Measurements from ENCODE around the gene CBLC.

CBLC gene

GRCh38 chr19:44839276-44839675 is 61.6 kb downstream of the CBLC start:
- no peak overlapping the region for H3K23ac ChIP-seq (ENCODE audit: low read length in 2 of 2)
- H4K8ac ChIP-seq (ENCODE audit: low read length) = no peak overlapping the region
- no peak overlapping the region for H2BK120ac ChIP-seq (ENCODE audit: low read depth, low read length)
- H3K4me1 ChIP-seq (ENCODE audit: control insufficient read depth, insufficient read depth, low read depth, low read length) = peaks cover under 1% of the 10 kb centered on the region
- no peaks in the 10 kb centered on the region for H3K79me1 ChIP-seq (replicated peaks; ENCODE audit: low read length, poor library complexity, severe bottlenecking)
- no peak overlapping the region for H2AK5ac ChIP-seq (ENCODE audit: low read length, severe bottlenecking)
- H3K14ac ChIP-seq (ENCODE audit: low read length in 2 of 2) = no peak overlapping the region
- no peak for DNase-seq
- no peaks in the 10 kb centered on the region for H3K36me3 ChIP-seq (ENCODE audit: control insufficient read depth in 1 of 2, insufficient read depth in 2 of 2, low read depth in 1 of 2, low read length in 2 of 2)
- no peak overlapping the region for H3K4me2 ChIP-seq (ENCODE audit: low read length, poor library complexity, severe bottlenecking)
- no peak overlapping the region for H2BK12ac ChIP-seq (ENCODE audit: low read length in 2 of 2)
- H2BK15ac ChIP-seq (ENCODE audit: low read depth, poor library complexity, severe bottlenecking) = peak overlapping the region; percentile 57
- H4K91ac ChIP-seq (ENCODE audit: low read length) = no peak overlapping the region
- no peak overlapping the region for H3K4me3 ChIP-seq (ENCODE audit: insufficient read depth in 1 of 2, low read depth in 1 of 2, low read length in 2 of 2)
- H3K18ac ChIP-seq (ENCODE audit: low read depth in 1 of 2, low read length in 2 of 2) = no peak overlapping the region
- H3K27ac ChIP-seq (ENCODE audit: low read length, poor library complexity, severe bottlenecking) = no peak overlapping the region
- no peak overlapping the region for H3K9ac ChIP-seq (ENCODE audit: low read length)
- H2BK5ac ChIP-seq (ENCODE audit: low read depth, low read length, poor library complexity, severe bottlenecking) = no peak overlapping the region
- 91% methylated on average over 2 of the region's 2 CpGs for WGBS
- H3K9me3 ChIP-seq (ENCODE audit: control insufficient read depth, low read length) = no peaks in the 10 kb centered on the region
- peaks cover 8 to 9% of the 10 kb centered on the region in 2 experiments for H3K27me3 ChIP-seq (ENCODE audit: control insufficient read depth in 1 of 2, insufficient read depth in 1 of 2, low read length in 2 of 2)
- no peak overlapping the region for H2AFZ ChIP-seq (ENCODE audit: low read depth, low read length)
- H3K4ac ChIP-seq (ENCODE audit: low read depth in 1 of 2, low read length in 2 of 2) = no peak overlapping the region

GRCh38 chr19:44840811-44841210 is 63.1 kb downstream of the CBLC start:
- Histone ChIP-seq H3K4ac (ENCODE audit: low read depth in 1 of 2, low read length in 2 of 2) (no peak overlapping the region), H3K79me1 (replicated peaks; ENCODE audit: low read length, poor library complexity, severe bottlenecking) (no peaks in the 10 kb centered on the region), H3K4me1 (ENCODE audit: control insufficient read depth, insufficient read depth, low read depth, low read length) (peaks cover 6% of the 10 kb centered on the region), H4K91ac (ENCODE audit: low read length) (no peak overlapping the region), H3K9ac (ENCODE audit: low read length) (no peak overlapping the region), H2BK12ac (ENCODE audit: low read length in 2 of 2) (no peak overlapping the region), H3K4me2 (ENCODE audit: low read length, poor library complexity, severe bottlenecking) (no peak overlapping the region), H3K9me3 (ENCODE audit: control insufficient read depth, low read length) (no peaks in the 10 kb centered on the region), H4K8ac (ENCODE audit: low read length) (no peak overlapping the region), H3K23ac (ENCODE audit: low read length in 2 of 2) (no peak overlapping the region), H2AFZ (ENCODE audit: low read depth, low read length) (no peak overlapping the region), H2BK5ac (ENCODE audit: low read depth, low read length, poor library complexity, severe bottlenecking) (no peak overlapping the region), H3K18ac (ENCODE audit: low read depth in 1 of 2, low read length in 2 of 2) (no peak overlapping the region), H2BK120ac (ENCODE audit: low read depth, low read length) (no peak overlapping the region), H3K27ac (ENCODE audit: low read length, poor library complexity, severe bottlenecking) (no peak overlapping the region), H2BK15ac (ENCODE audit: low read depth, poor library complexity, severe bottlenecking) (no peak overlapping the region), H3K27me3 (ENCODE audit: control insufficient read depth in 1 of 2, insufficient read depth in 1 of 2, low read length in 2 of 2) (peaks cover 1 to 5% of the 10 kb centered on the region in 2 experiments), H3K36me3 (ENCODE audit: control insufficient read depth in 1 of 2, insufficient read depth in 2 of 2, low read depth in 1 of 2, low read length in 2 of 2) (no peaks in the 10 kb centered on the region), H2AK5ac (ENCODE audit: low read length, severe bottlenecking) (no peak overlapping the region), H3K4me3 (ENCODE audit: insufficient read depth in 1 of 2, low read depth in 1 of 2, low read length in 2 of 2) (no peak overlapping the region), H3K14ac (ENCODE audit: low read length in 2 of 2) (no peak overlapping the region)
- DNase-seq = no peak
- WGBS = 91% methylated on average over 7 of the region's 7 CpGs

GRCh38 chr19:44841231-44841630 is 63.5 kb downstream of the CBLC start:
- Histone ChIP-seq H3K27me3 (ENCODE audit: control insufficient read depth in 1 of 2, insufficient read depth in 1 of 2, low read length in 2 of 2) (peaks cover 0 to 2% of the 10 kb centered on the region in 2 experiments), H3K27ac (ENCODE audit: low read length, poor library complexity, severe bottlenecking) (no peak overlapping the region), H2BK5ac (ENCODE audit: low read depth, low read length, poor library complexity, severe bottlenecking) (no peak overlapping the region), H3K79me1 (replicated peaks; ENCODE audit: low read length, poor library complexity, severe bottlenecking) (no peaks in the 10 kb centered on the region), H3K14ac (ENCODE audit: low read length in 2 of 2) (no peak overlapping the region), H2BK15ac (ENCODE audit: low read depth, poor library complexity, severe bottlenecking) (no peak overlapping the region), H2AFZ (ENCODE audit: low read depth, low read length) (no peak overlapping the region), H3K9me3 (ENCODE audit: control insufficient read depth, low read length) (no peaks in the 10 kb centered on the region), H3K4ac (ENCODE audit: low read depth in 1 of 2, low read length in 2 of 2) (no peak overlapping the region), H3K18ac (ENCODE audit: low read depth in 1 of 2, low read length in 2 of 2) (no peak overlapping the region), H3K4me2 (ENCODE audit: low read length, poor library complexity, severe bottlenecking) (no peak overlapping the region), H2AK5ac (ENCODE audit: low read length, severe bottlenecking) (no peak overlapping the region), H3K36me3 (ENCODE audit: control insufficient read depth in 1 of 2, insufficient read depth in 2 of 2, low read depth in 1 of 2, low read length in 2 of 2) (no peaks in the 10 kb centered on the region), H4K8ac (ENCODE audit: low read length) (no peak overlapping the region), H3K4me3 (ENCODE audit: insufficient read depth in 1 of 2, low read depth in 1 of 2, low read length in 2 of 2) (no peak overlapping the region), H4K91ac (ENCODE audit: low read length) (no peak overlapping the region), H3K4me1 (ENCODE audit: control insufficient read depth, insufficient read depth, low read depth, low read length) (peaks cover 6% of the 10 kb centered on the region), H3K9ac (ENCODE audit: low read length) (no peak overlapping the region), H3K23ac (ENCODE audit: low read length in 2 of 2) (no peak overlapping the region), H2BK12ac (ENCODE audit: low read length in 2 of 2) (no peak overlapping the region), H2BK120ac (ENCODE audit: low read depth, low read length) (no peak overlapping the region)
- WGBS = 95% methylated on average over 3 of the region's 3 CpGs
- DNase-seq = no peak

- Histone ChIP-seq H2BK5ac (ENCODE audit: low read depth, low read length, poor library complexity, severe bottlenecking) (no peak overlapping the region), H3K9ac (ENCODE audit: low read length) (peak overlapping the region; percentile 81), H2AK5ac (ENCODE audit: low read length, severe bottlenecking) (no peak overlapping the region), H2BK12ac (ENCODE audit: low read length in 2 of 2) (peak overlapping the region in 1 of 2 experiments; percentile 77), H3K18ac (ENCODE audit: low read depth in 1 of 2, low read length in 2 of 2) (peak overlapping the region in 1 of 2 experiments; percentile 48), H3K9me3 (ENCODE audit: control insufficient read depth, low read length) (no peaks in the 10 kb centered on the region), H3K4me3 (ENCODE audit: insufficient read depth in 1 of 2, low read depth in 1 of 2, low read length in 2 of 2) (peak overlapping the region in 1 of 2 experiments; percentile 83), H4K8ac (ENCODE audit: low read length) (peak overlapping the region; percentile 12), H3K27ac (ENCODE audit: low read length, poor library complexity, severe bottlenecking) (no peak overlapping the region), H3K79me1 (replicated peaks; ENCODE audit: low read length, poor library complexity, severe bottlenecking) (no peaks in the 10 kb centered on the region), H3K36me3 (ENCODE audit: control insufficient read depth in 1 of 2, insufficient read depth in 2 of 2, low read depth in 1 of 2, low read length in 2 of 2) (no peaks in the 10 kb centered on the region), H3K4ac (ENCODE audit: low read depth in 1 of 2, low read length in 2 of 2) (no peak overlapping the region), H3K23ac (ENCODE audit: low read length in 2 of 2) (peak overlapping the region in 1 of 2 experiments; percentile 5), H3K14ac (ENCODE audit: low read length in 2 of 2) (no peak overlapping the region), H3K4me1 (ENCODE audit: control insufficient read depth, insufficient read depth, low read depth, low read length) (peaks cover 19% of the 10 kb centered on the region), H3K27me3 (ENCODE audit: control insufficient read depth in 1 of 2, insufficient read depth in 1 of 2, low read length in 2 of 2) (no peaks in the 10 kb centered on the region), H4K91ac (ENCODE audit: low read length) (no peak overlapping the region), H3K4me2 (ENCODE audit: low read length, poor library complexity, severe bottlenecking) (peak overlapping the region; percentile 89), H2AFZ (ENCODE audit: low read depth, low read length) (peak overlapping the region; percentile 95), H2BK120ac (ENCODE audit: low read depth, low read length) (peak overlapping the region; percentile 59), H2BK15ac (ENCODE audit: low read depth, poor library complexity, severe bottlenecking) (no peak overlapping the region)
- DNase-seq = no peak
- 23% methylated on average over 11 of the region's 12 CpGs for WGBS
Measured at GRCh38 chr19:44845286-44845611, 67.6 kb downstream of the CBLC start.
